OCI-LY1 (cell line): ENCODE results near the gene C3orf18.

Source experiments
- CTCF ChIP-seq: fragments of 200-600 bp; sonication (generic), shearing (Covaris generic); IDR thresholded peaks from 2 replicates; pipeline ENCODE4 v1.5.1; 2017; ENCODE audit warnings: mild to moderate bottlenecking, antibody characterized with exemption, low read length, moderate library complexity, mixed read lengths
- EZH2 ChIP-seq: fragments of 200-600 bp; sonication (generic), shearing (Covaris generic); IDR thresholded peaks from 2 replicates; pipeline ENCODE4 v1.8.0; 2017; ENCODE audit warnings: borderline replicate concordance, mixed run types, mild to moderate bottlenecking, antibody characterized with exemption, low read length, moderate library complexity, mixed read lengths

- no peak for TF ChIP-seq CTCF
- TF ChIP-seq EZH2, result no peak
These were observed 37.4 kb upstream of the C3orf18 start for GRCh38 chr3:50604628-50605588.
